Muscle of leg (tissue), 11 donors: ENCODE data around the gene OMP. TPM values are rescaled to one million over a fixed set of nuclear protein-coding genes. Genes with fewer than 3 reads are reported as not detected.

Experiments used
- DNase-seq: peaks from one replicate; pipeline ENCODE4 v3.0.0; 2013
- H3K27ac ChIP-seq: one replicate; pipeline ENCODE4 v1.5.1; 2013; ENCODE audit warnings: mild to moderate bottlenecking, low read length, control low read depth
- H3K27me3 ChIP-seq: one replicate; pipeline ENCODE4 v1.6.1; 2013; ENCODE audit warnings: low read length; ENCODE audit not compliant: control insufficient read depth, insufficient read depth
- H3K36me3 ChIP-seq: one replicate; pipeline ENCODE4 v1.6.1; 2013; ENCODE audit warnings: low read length; ENCODE audit not compliant: control insufficient read depth, insufficient read depth
- H3K4me1 ChIP-seq: one replicate; pipeline ENCODE4 v1.6.1; 2013; ENCODE audit warnings: low read length; ENCODE audit not compliant: control insufficient read depth, insufficient read depth
- H3K4me3 ChIP-seq: one replicate; pipeline ENCODE4 v1.5.1; 2013; ENCODE audit warnings: low read length, control low read depth
- H3K9me3 ChIP-seq: replicated peaks from 2 replicates; pipeline ENCODE4 v1.6.1; 2013; ENCODE audit warnings: low read depth, low read length; ENCODE audit not compliant: control insufficient read depth
- WGBS: methylation state at CpG from one replicate; pipeline ENCODE4 v1.1.5; 2013; ENCODE audit warnings: missing lambda C conversion rate; ENCODE audit not compliant: insufficient coverage; 5-methylcytosine and 5-hydroxymethylcytosine counted together
- polyA plus RNA-seq, 8 donors: library from polyadenylated mRNA; unstranded; fragments of 120-200 nt; gene quantifications; one replicate each; pipeline versions ENCODE4 v1.2.1 to v1.2.3, GENCODE V29; 2013; ENCODE audit warnings: inconsistent platforms in 1 of 8, low replicate concordance in 1 of 8; ENCODE audit not compliant: insufficient read length in 8 of 8, insufficient read depth in 1 of 8
- total RNA-seq: library from RNA; stranded (reverse); fragments of 120-200 nt; gene quantifications from one replicate; pipeline ENCODE4 v1.2.4, GENCODE V29; 2013

The OMP gene
- total and polyA plus RNA-seq, 9 donors = 0.27 TPM; not detected in 8

DNA sequence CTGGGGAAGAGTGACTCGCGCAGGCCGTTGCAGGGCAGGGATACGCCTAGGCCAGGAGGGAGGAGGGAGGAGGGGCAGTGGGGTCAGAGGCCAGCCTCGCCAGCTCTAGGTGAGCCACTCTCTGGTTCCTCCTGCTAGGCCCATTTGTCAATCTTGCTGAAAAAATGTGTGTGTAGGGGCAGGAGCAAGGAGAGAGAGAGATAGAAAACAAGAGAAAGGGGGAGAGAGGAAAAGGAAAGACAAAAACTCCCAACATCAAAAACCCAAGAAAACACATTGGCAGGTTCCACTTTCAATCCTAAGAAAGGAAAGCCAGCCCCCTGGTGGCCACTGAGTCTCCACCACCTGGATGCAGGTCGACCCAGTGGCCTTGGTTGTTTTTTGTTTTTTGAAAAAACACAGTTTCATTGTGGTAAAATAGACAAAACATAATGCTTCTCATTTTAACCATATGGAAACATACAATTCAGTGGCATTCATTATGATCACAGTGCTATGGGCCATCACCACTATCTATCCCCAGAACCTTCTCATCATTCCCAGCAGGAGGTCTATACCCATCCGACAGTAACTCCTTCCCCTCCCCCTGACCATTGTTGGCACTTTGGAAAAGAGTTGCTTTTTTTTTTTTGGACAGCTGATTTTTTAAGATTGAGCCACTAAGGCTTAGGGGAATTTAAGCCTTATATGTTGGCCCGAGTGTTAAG is 10.9 kb downstream of the OMP start:
- no peak overlapping the region for H3K4me3 ChIP-seq
- no peaks in the 10 kb centered on the region for H3K9me3 ChIP-seq
- peaks cover 6% of the 10 kb centered on the region for H3K4me1 ChIP-seq
- H3K27ac ChIP-seq = no peak overlapping the region
- peak; percentile 49 for DNase-seq
- H3K27me3 ChIP-seq = no peaks in the 10 kb centered on the region
- peaks cover 16% of the 10 kb centered on the region for H3K36me3 ChIP-seq
- 48% methylated on average over 5 of the region's 8 CpGs for WGBS

DNA sequence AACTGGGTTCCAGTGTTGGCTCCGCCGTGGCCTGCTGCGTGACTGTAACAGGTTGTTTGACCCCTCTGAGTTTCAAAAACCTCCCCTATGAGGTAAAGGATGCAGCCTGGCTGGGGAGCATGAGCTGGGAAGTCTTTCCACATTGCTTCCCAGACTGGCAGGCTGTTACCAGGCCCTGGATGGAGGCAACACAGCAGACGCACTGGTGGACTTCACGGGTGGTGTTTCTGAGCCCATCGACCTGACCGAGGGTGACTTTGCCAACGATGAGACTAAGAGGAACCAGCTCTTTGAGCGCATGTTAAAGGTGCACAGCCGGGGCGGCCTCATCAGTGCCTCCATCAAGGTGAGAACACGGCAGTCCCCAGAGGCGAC is 11.4 kb downstream of the OMP start:
- Histone ChIP-seq H3K9me3 (no peaks in the 10 kb centered on the region), H3K4me3 (no peak overlapping the region), H3K36me3 (peaks cover 16% of the 10 kb centered on the region), H3K27me3 (no peaks in the 10 kb centered on the region), H3K27ac (no peak overlapping the region), H3K4me1 (peaks cover 6% of the 10 kb centered on the region)
- no peak for DNase-seq
- WGBS = 91% methylated on average over 5 of the region's 13 CpGs

DNA sequence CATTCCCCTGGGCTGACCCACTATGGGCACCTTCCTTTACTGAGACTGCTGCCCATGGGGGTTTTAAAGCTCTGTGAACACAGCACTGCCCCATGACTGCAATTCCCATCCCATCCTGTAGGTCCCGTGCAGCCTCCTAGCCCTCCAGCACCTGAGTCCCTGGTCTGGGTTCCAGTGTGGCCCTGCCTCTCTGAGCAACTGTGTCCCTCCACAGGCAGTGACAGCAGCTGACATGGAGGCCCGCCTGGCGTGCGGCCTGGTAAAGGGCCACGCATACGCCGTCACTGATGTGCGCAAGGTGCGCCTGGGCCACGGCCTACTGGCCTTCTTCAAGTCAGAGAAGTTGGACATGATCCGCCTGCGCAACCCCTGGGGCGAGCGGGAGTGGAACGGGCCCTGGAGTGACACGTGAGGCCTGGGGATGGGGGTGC is 12.6 kb downstream of the OMP start:
- no peak for DNase-seq
- Histone ChIP-seq H3K9me3 (no peaks in the 10 kb centered on the region), H3K36me3 (peaks cover 23% of the 10 kb centered on the region), H3K4me1 (no peaks in the 10 kb centered on the region), H3K27me3 (no peaks in the 10 kb centered on the region), H3K27ac (no peak overlapping the region), H3K4me3 (no peak overlapping the region)
- whole genome bisulfite sequencing = 94% methylated on average over 16 of the region's 16 CpGs

DNA sequence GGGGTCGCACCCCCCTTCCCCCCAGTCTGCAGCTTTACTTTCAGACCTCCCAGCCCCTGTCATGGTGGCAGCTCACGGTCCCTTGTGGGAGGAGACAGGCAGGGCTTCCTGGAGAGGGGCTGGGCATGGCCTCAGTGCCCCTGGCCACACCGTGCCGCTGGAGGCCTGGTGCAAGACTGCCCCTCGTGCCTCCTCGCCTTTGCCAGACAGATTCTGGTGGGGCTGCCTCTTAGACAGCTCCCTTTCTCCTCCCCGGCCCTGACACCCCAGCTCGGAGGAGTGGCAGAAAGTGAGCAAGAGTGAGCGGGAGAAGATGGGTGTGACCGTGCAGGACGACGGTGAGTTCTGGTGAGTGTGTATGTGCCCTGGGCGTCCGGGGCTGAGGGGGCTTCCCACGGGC is 13.3 kb downstream of the OMP start:
- peaks cover 27% of the 10 kb centered on the region for H3K36me3 ChIP-seq
- no peak overlapping the region for H3K4me3 ChIP-seq
- no peak overlapping the region for H3K27ac ChIP-seq
- 90% methylated on average over 6 of the region's 15 CpGs for WGBS
- DNase-seq = no peak
- H3K4me1 ChIP-seq = no peaks in the 10 kb centered on the region
- H3K27me3 ChIP-seq = no peaks in the 10 kb centered on the region
- no peaks in the 10 kb centered on the region for H3K9me3 ChIP-seq

DNA sequence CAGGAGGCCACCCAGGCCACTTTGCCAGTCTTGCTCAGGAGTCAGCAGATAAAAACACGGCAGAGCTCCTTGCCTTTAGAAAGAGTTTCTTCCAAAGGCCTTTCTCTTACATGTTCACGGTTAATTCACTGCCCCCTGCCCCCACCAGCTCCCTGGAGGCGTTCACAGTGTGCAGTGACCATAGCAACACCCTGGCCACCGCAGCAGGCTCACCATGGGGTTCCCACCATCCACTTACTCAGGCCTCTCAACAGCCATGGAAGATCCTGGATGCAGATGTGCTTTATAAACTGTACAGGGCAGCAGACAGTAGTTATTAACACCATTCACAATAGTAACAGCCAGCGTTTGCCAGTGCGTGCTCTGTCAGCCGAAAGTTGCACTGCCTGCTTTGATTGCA is 14.9 kb downstream of the OMP start:
- no peaks in the 10 kb centered on the region for H3K9me3 ChIP-seq
- 62% methylated on average over 7 of the region's 7 CpGs for WGBS
- H3K4me1 ChIP-seq = no peaks in the 10 kb centered on the region
- peaks cover 36% of the 10 kb centered on the region for H3K36me3 ChIP-seq
- H3K27ac ChIP-seq = no peak overlapping the region
- H3K27me3 ChIP-seq = no peaks in the 10 kb centered on the region
- no peak overlapping the region for H3K4me3 ChIP-seq
- no peak for DNase-seq

DNA sequence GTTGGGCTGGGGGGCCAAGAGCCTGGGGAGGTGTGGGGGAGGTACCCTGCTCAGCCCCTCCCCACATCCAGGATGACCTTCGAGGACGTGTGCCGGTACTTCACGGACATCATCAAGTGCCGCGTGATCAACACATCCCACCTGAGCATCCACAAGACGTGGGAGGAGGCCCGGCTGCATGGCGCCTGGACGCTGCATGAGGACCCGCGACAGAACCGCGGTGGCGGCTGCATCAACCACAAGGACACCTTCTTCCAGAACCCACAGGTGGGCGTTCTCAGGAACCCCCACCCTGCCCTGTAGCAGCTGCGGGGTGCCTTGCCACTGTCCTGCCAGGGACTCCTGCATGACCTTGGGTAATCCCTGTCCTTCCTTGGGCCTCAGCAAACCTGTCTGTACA is 15.4 kb downstream of the OMP start:
- DNase-seq = no peak
- Histone ChIP-seq H3K27ac (no peak overlapping the region), H3K4me3 (no peak overlapping the region)

DNA sequence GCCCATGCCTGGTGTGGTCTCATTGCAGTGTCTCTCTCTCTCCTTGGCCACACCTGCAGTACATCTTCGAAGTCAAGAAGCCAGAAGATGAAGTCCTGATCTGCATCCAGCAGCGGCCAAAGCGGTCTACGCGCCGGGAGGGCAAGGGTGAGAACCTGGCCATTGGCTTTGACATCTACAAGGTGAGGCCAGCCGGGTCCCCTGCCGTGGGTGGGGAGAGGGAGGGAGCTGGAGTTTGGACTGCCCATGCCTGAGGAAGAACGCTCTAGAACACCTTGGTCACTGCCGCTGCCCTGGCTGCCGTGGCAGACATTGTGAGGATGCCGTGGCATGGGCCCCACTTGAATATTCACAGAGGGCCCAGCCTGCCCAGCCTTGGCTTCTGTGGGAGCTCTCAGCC is 16.3 kb downstream of the OMP start:
- H3K27me3 ChIP-seq = no peaks in the 10 kb centered on the region
- no peaks in the 10 kb centered on the region for H3K9me3 ChIP-seq
- 90% methylated on average over 10 of the region's 12 CpGs for WGBS
- DNase-seq = no peak
- H3K4me1 ChIP-seq = no peaks in the 10 kb centered on the region
- peaks cover 43% of the 10 kb centered on the region for H3K36me3 ChIP-seq
- no peak overlapping the region for H3K4me3 ChIP-seq
- H3K27ac ChIP-seq = no peak overlapping the region

More for the DNA sequence above, 15.4 kb downstream of the OMP start:
- Histone ChIP-seq H3K9me3 (no peaks in the 10 kb centered on the region), H3K4me1 (no peaks in the 10 kb centered on the region), H3K36me3 (peaks cover 38% of the 10 kb centered on the region), H3K27me3 (no peaks in the 10 kb centered on the region)
- WGBS = 100% methylated on average over 6 of the region's 17 CpGs

DNA sequence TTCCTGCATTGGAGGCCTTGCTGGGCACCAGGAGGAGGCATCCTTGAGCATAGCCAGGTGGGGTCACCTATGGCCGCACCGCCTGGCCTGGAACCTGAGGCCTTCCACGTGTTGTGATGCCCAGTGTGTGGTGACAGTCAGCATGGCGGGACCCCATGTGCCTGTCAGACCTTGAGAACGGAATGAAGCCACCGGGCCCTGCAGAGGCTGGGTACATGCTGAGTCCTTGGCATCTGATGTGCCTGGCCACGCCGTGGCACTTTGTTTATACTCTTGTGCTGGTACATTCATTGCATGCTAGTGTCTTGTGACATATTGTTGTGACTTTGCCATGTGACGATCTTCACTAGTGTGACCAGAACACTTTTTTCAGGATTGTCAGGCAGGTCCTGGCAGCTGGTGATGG is 16.9 kb downstream of the OMP start:
- H3K27ac ChIP-seq = no peak overlapping the region
- peaks cover 41% of the 10 kb centered on the region for H3K36me3 ChIP-seq
- no peak overlapping the region for H3K4me3 ChIP-seq
- H3K9me3 ChIP-seq = no peaks in the 10 kb centered on the region
- WGBS = 94% methylated on average over 9 of the region's 9 CpGs
- no peak for DNase-seq
- no peaks in the 10 kb centered on the region for H3K4me1 ChIP-seq
- no peaks in the 10 kb centered on the region for H3K27me3 ChIP-seq

DNA sequence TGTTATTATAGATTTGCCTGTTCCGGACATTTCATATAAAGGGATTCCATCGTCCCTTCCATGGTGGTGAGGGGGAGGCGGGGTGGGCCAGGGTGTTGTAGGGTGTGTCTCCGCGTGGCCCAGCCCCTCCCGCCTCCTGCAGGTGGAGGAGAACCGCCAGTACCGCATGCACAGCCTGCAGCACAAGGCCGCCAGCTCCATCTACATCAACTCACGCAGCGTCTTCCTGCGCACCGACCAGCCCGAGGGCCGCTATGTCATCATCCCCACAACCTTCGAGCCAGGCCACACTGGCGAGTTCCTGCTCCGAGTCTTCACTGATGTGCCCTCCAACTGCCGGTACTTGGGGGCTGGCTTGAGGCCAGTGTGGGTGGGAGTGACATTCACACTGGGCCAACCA is 17.9 kb downstream of the OMP start:
- H3K4me1 ChIP-seq = no peaks in the 10 kb centered on the region
- H3K36me3 ChIP-seq = peaks cover 40% of the 10 kb centered on the region
- no peak for DNase-seq
- H3K27me3 ChIP-seq = no peaks in the 10 kb centered on the region
- WGBS = 94% methylated on average over 18 of the region's 19 CpGs
- no peak overlapping the region for H3K4me3 ChIP-seq
- H3K9me3 ChIP-seq = no peaks in the 10 kb centered on the region
- H3K27ac ChIP-seq = no peak overlapping the region

DNA sequence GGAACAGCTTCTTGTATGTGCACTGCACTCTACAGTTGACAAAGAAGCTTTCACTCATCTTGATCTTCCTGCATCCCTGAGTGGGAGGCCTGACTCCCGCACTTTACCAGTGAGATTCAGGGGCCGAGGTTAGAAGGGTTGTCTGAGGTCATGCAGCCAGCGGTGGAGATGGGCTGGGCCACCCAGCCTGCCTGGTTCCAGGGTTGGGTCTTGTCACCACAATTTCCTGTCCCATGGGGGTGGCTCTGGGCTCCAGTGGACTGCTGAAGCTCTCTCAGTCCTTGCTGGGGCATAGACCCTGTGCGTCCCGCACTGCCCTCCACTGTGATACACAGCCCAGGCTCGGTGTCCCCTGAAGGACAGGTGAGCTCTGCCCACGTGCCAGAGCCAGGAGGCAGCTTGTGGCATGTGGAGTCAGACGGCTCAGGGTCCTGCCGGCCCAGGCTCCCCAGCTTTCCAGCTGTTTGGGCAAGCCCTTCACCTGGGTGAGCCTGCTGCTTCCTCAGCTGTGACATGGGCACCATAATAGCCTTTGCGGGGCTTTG is 18.5 kb downstream of the OMP start:
- no peak for DNase-seq
- Histone ChIP-seq H3K4me1 (no peaks in the 10 kb centered on the region), H3K27ac (no peak overlapping the region), H3K4me3 (no peak overlapping the region), H3K36me3 (peaks cover 45% of the 10 kb centered on the region), H3K27me3 (no peaks in the 10 kb centered on the region), H3K9me3 (no peaks in the 10 kb centered on the region)
- WGBS = 82% methylated on average over 10 of the region's 10 CpGs
